ENCODE measurements around the gene OPCML. TPM values are rescaled to one million over a fixed set of nuclear protein-coding genes. Genes with fewer than 3 reads are reported as not detected.

The OPCML gene
- total and polyA plus RNA-seq, 7 donors, result 0.01 to 0.80 (median 0.07) TPM; not detected in 4

- intact Hi-C loops (cut with DNase I), result no loop called here
Measured at GRCh38 chr11:132631989-132632388, 900.3 kb downstream of the OPCML start.

GRCh38 chr11:132627981-132628380 is 904.3 kb downstream of the OPCML start:
- H3K4me1 ChIP-seq, result no peaks in the 10 kb centered on the region
- intact Hi-C loops (cut with DNase I), result no loop called here
- TF ChIP-seq CTCF (IDR thresholded peaks at IDR 0.05), result no peak
- DNase-seq (no peak), ATAC-seq (no peak)
- H3K27ac ChIP-seq, result no peak overlapping the region
- peaks cover 0 to 6% (median 0%) of the 10 kb centered on the region in 3 donors for H3K27me3 ChIP-seq (ENCODE audit: insufficient read depth in 3 of 3, low read length in 2 of 3)
- no peaks in the 10 kb centered on the region for H3K36me3 ChIP-seq (ENCODE audit: insufficient read depth in 1 of 2, low read depth in 1 of 2)
- no peak overlapping the region for H3K4me3 ChIP-seq
- no peaks in the 10 kb centered on the region for H3K9me3 ChIP-seq
- 74 to 87% (median 75%) methylated on average over 3 of the region's 3 CpGs for WGBS, 3 donors

More at GRCh38 chr11:132631989-132632388, 900.3 kb downstream of the OPCML start:
- WGBS, 3 donors, result 75 to 77% (median 77%) methylated on average over 4 of the region's 4 CpGs
- ATAC-seq (no peak), DNase-seq (no peak)
- Histone ChIP-seq H3K4me1 (no peaks in the 10 kb centered on the region), H3K27ac (no peak overlapping the region), H3K9me3 (no peaks in the 10 kb centered on the region), H3K4me3 (no peak overlapping the region), H3K36me3 (ENCODE audit: insufficient read depth in 1 of 2, low read depth in 1 of 2) (no peaks in the 10 kb centered on the region), H3K27me3 (ENCODE audit: insufficient read depth in 3 of 3, low read length in 2 of 3) (peaks cover 0 to 4% (median 0%) of the 10 kb centered on the region in 3 donors)
- no peak for TF ChIP-seq CTCF (IDR thresholded peaks at IDR 0.05)

- Histone ChIP-seq H3K4me1 (no peaks in the 10 kb centered on the region), H3K4me3 (no peak overlapping the region), H3K9me3 (no peaks in the 10 kb centered on the region), H3K27me3 (ENCODE audit: insufficient read depth in 3 of 3, low read length in 2 of 3) (peaks cover 0 to 2% (median 0%) of the 10 kb centered on the region in 3 donors), H3K27ac (no peak overlapping the region), H3K36me3 (ENCODE audit: insufficient read depth in 1 of 2, low read depth in 1 of 2) (no peaks in the 10 kb centered on the region)
- no peak for ATAC-seq
- whole genome bisulfite sequencing, 3 donors, result 56 to 64% (median 64%) methylated on average over 2 of the region's 2 CpGs
- no peak for TF ChIP-seq CTCF (IDR thresholded peaks at IDR 0.05)
- intact Hi-C loops (cut with DNase I), result no loop called here
- no peak for DNase-seq
Measured at GRCh38 chr11:132626446-132626845, 905.9 kb downstream of the OPCML start.

- intact Hi-C loops (cut with DNase I), result no loop called here
- WGBS, 3 donors, result 21 to 26% (median 25%) methylated on average over 4 of the region's 4 CpGs
- no peak for TF ChIP-seq CTCF (IDR thresholded peaks at IDR 0.05)
- H3K27ac ChIP-seq, result no peak overlapping the region
- no peaks in the 10 kb centered on the region for H3K4me1 ChIP-seq
- H3K27me3 ChIP-seq (ENCODE audit: insufficient read depth in 3 of 3, low read length in 2 of 3), result peaks cover 0 to 2% (median 0%) of the 10 kb centered on the region in 3 donors
- H3K4me3 ChIP-seq, result no peak overlapping the region
- ATAC-seq (no peak), DNase-seq (no peak)
- H3K36me3 ChIP-seq (ENCODE audit: insufficient read depth in 1 of 2, low read depth in 1 of 2), result no peaks in the 10 kb centered on the region
- H3K9me3 ChIP-seq, result no peaks in the 10 kb centered on the region
Measured at GRCh38 chr11:132623511-132623910, 908.8 kb downstream of the OPCML start.

GRCh38 chr11:132621976-132622580 is 910.2 kb downstream of the OPCML start:
- TF ChIP-seq CTCF (IDR thresholded peaks at IDR 0.05), result no peak
- intact Hi-C loops (cut with DNase I), result no loop called here
- DNase-seq, result no peak
- no peaks in the 10 kb centered on the region for H3K9me3 ChIP-seq
- no peaks in the 10 kb centered on the region for H3K4me1 ChIP-seq
- no peaks in the 10 kb centered on the region for H3K36me3 ChIP-seq (ENCODE audit: insufficient read depth in 1 of 2, low read depth in 1 of 2)
- H3K4me3 ChIP-seq, result no peak overlapping the region
- H3K27ac ChIP-seq, result no peak overlapping the region
- ATAC-seq, result no peak
- peaks cover 0 to 2% (median 0%) of the 10 kb centered on the region in 3 donors for H3K27me3 ChIP-seq (ENCODE audit: insufficient read depth in 3 of 3, low read length in 2 of 3)
- WGBS, 3 donors, result 73 to 83% (median 76%) methylated on average over 6 of the region's 6 CpGs

Measured in psoas muscle (tissue), 8 donors.